Measurements from ENCODE around the gene PLA2G2D. TPM values are rescaled to one million over a fixed set of nuclear protein-coding genes. Genes with fewer than 3 reads are reported as not detected.

Gene PLA2G2D
- total RNA-seq, 1 donor from 2014 or later, result 0.16 TPM

DNA sequence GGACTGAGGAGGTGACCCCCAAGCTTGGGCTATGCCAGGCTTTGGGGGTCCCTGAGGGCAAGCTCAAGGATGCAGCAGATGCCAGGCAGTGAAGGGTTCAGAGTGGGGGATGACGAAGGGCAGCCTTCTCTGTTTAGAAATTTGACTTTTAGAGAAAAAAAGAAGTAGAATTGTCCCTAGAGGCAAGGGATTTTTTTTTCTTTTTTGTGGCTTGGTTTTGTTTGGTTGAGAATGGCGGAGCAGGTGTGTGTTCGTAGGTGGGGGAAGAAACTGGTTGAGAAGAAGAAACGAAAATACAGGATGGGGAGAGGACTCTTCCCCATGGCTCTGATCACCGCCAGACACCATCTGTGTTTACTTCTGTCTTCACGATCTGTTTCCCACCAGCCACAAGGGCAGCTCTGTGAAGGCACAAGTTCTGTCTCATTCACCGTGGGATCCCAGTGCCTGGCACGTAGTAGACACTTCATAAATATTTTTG is 41.1 kb downstream of the PLA2G2D start:
- peak; percentile 76 for ATAC-seq (ENCODE audit: low read depth)
- POLR2A ChIA-PET, result interaction anchor here (0.7 to 1.2 kb wide), 2 partner anchors 46 to 99 kb away, joined by 6 to 9 read pairs; partner anchors contain the start of gene PLA2G2A
- intact Hi-C loops (cut with micrococcal nuclease), result loop anchor here (2.0 kb wide), 1 partner anchor 17 kb away; no protein-coding TSS in a partner anchor
- Mint-ChIP-seq H3K27ac (peak overlapping the region; percentile 89), H3K27me3 (no peaks in the 10 kb centered on the region), H3K4me3 (peak overlapping the region; percentile 69), H3K4me1 (peaks cover 90% of the 10 kb centered on the region), H3K9me3 (no peaks in the 10 kb centered on the region), H3K36me3 (ENCODE audit: low read depth) (no peaks in the 10 kb centered on the region)
- TF ChIP-seq, protein P1, sequence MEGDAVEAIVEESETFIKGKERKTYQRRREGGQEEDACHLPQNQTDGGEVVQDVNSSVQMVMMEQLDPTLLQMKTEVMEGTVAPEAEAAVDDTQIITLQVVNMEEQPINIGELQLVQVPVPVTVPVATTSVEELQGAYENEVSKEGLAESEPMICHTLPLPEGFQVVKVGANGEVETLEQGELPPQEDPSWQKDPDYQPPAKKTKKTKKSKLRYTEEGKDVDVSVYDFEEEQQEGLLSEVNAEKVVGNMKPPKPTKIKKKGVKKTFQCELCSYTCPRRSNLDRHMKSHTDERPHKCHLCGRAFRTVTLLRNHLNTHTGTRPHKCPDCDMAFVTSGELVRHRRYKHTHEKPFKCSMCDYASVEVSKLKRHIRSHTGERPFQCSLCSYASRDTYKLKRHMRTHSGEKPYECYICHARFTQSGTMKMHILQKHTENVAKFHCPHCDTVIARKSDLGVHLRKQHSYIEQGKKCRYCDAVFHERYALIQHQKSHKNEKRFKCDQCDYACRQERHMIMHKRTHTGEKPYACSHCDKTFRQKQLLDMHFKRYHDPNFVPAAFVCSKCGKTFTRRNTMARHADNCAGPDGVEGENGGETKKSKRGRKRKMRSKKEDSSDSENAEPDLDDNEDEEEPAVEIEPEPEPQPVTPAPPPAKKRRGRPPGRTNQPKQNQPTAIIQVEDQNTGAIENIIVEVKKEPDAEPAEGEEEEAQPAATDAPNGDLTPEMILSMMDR (IDR thresholded peaks at IDR 0.05), result no peak
- CTCF ChIA-PET, result interaction anchor here (1.1 kb wide), 1 partner anchor 20 kb away, joined by 3 read pairs; no protein-coding TSS in a partner anchor
- DNase-seq, result no peak

DNA sequence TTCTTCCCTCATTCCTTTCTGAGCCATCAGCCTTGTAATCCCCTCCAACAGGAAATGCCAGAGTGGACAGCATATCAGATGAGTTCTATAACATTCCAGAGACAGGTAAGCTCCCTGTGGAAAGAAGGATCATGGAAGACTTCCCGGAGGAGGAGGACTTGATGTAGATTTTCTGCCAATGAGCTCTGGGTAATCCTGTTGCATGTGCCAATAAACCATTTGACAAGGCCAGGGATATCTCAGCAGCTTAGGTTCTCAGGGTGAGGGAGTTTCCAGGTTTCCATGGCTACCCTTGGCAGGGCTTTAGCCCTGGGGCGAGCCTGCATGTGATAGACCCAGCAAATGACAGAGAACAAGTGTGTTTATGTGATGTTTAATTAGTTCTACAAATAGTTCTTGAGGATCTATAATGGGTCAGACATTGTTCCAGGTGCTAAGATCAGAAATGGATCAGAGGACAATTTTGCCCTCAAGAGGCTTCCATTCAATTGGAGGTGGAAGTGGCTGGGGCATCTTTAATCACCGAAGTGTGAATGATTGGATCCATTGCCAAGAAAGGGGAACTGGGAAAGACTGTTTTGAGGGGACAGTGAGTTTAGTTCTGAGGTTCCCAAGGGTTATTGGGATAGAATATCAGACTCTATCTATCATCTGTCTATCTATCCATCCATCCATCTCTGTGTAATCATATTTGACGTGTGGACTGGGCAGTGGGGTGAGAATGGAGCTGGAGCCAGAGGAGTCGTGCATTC is 42.5 kb downstream of the PLA2G2D start:
- no peak for DNase-seq
- Mint-ChIP-seq H3K4me1 (peaks cover 92% of the 10 kb centered on the region), H3K4me3 (no peak overlapping the region), H3K9me3 (no peaks in the 10 kb centered on the region), H3K36me3 (ENCODE audit: low read depth) (no peaks in the 10 kb centered on the region), H3K27ac (peak overlapping the region; percentile 33), H3K27me3 (no peaks in the 10 kb centered on the region)
- ChIA-PET CTCF (interaction anchor here (0.6 kb wide), 1 partner anchor 11 kb away, joined by 3 read pairs; no protein-coding TSS in a partner anchor), POLR2A (interaction anchor here (1.2 kb wide), 1 partner anchor 47 kb away, joined by 6 read pairs; no protein-coding TSS in a partner anchor)
- TF ChIP-seq, protein P1 (IDR thresholded peaks at IDR 0.05), result no peak
- ATAC-seq (ENCODE audit: low read depth), result no peak
- intact Hi-C loops (cut with micrococcal nuclease), result no loop called here

DNA sequence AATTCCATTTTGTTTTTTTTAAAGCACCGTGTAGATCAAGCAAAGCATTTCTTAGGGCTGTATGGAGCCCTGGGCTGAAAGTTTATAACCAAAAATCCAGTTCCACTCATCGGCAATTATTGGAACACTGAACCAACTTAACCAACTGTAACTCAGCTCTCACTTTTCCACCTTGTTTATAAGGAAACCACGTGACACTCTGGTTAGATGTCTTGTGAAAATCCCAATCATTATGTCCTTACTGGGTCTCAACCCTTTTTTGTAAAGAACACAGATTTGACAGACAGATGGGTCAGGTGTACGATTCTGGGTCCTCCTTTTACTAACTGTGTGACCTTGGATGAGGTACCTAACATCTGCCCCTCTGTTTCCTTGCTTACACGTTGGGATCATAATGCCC is 43.1 kb downstream of the PLA2G2D start:
- intact Hi-C loops (cut with micrococcal nuclease), result no loop called here
- TF ChIP-seq, protein P1 (IDR thresholded peaks at IDR 0.05), result no peak
- Mint-ChIP-seq H3K4me1 (peaks cover 89% of the 10 kb centered on the region), H3K27ac (no peak overlapping the region), H3K36me3 (ENCODE audit: low read depth) (no peaks in the 10 kb centered on the region), H3K4me3 (no peak overlapping the region), H3K27me3 (no peaks in the 10 kb centered on the region), H3K9me3 (no peaks in the 10 kb centered on the region)
- ATAC-seq (ENCODE audit: low read depth) (no peak), DNase-seq (no peak)
- ChIA-PET CTCF (no interaction called here), POLR2A (no interaction called here)

DNA sequence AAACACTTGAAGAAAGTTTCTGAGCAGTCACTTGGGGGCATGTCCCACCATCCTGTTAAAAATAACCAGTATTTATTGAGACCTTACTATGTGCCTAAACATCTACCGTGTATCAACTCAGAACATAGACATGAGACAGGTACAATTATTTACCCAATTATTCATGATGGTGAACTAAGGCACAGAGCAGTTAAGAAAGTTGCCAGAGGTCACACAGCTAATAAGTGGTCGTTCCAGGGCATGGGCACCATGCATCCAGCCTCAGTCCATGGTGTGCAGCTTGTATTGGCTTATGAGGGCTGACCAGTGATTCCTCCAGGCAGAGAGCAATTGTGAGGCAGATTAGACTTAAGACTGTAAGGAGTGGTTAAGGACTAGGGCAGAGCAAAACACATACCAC is 44.0 kb downstream of the PLA2G2D start:
- no peaks in the 10 kb centered on the region for H3K9me3 Mint-ChIP-seq
- DNase-seq (no peak), ATAC-seq (ENCODE audit: low read depth) (no peak)
- POLR2A ChIA-PET, result no interaction called here
- H3K27ac Mint-ChIP-seq, result peak overlapping the region; percentile 41
- TF ChIP-seq, protein P1 (IDR thresholded peaks at IDR 0.05), result no peak
- no peaks in the 10 kb centered on the region for H3K27me3 Mint-ChIP-seq
- H3K4me1 Mint-ChIP-seq, result peaks cover 82% of the 10 kb centered on the region
- intact Hi-C loops (cut with micrococcal nuclease), result no loop called here
- CTCF ChIA-PET, result interaction anchor here (0.8 kb wide), 1 partner anchor 76 kb away, joined by 3 read pairs; no protein-coding TSS in a partner anchor
- H3K4me3 Mint-ChIP-seq, result no peak overlapping the region
- H3K36me3 Mint-ChIP-seq (ENCODE audit: low read depth), result no peaks in the 10 kb centered on the region

DNA sequence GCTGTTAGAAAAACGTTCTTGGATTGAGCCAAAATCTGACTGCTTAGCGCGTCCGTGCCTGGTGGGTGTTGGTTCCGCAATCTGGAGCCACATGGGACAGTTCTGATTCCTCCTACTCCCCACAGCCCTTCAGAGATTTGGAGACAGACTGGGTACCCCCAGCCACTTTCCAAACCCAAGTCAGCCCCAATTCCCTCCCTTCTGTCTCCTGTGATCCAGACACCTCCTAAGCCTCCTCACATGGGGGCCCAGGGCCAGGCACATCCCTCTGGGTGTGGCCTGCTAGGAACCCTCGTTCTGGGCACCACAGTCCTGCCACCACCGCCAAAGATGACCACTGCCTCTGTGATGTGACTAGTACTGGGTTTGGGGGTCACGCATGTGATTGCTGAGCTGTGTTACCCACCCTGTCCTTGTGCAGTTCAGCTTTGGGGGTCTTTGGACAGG is 44.6 kb downstream of the PLA2G2D start:
- TF ChIP-seq, protein P1 (IDR thresholded peaks at IDR 0.05), result no peak
- Mint-ChIP-seq H3K4me1 (peaks cover 77% of the 10 kb centered on the region), H3K27ac (no peak overlapping the region), H3K27me3 (no peaks in the 10 kb centered on the region), H3K4me3 (no peak overlapping the region), H3K36me3 (ENCODE audit: low read depth) (no peaks in the 10 kb centered on the region), H3K9me3 (no peaks in the 10 kb centered on the region)
- CTCF ChIA-PET, result no interaction called here
- ATAC-seq (ENCODE audit: low read depth) (no peak), DNase-seq (no peak)
- intact Hi-C loops (cut with micrococcal nuclease), result no loop called here
- POLR2A ChIA-PET, result no interaction called here
